Stomach (tissue), 9 donors: ENCODE data around the gene AP1M1. TPM values are rescaled to one million over a fixed set of nuclear protein-coding genes. Genes with fewer than 3 reads are reported as not detected.

Experiments used
- DNase-seq, 2 donors: peaks; one replicate each; pipeline versions ENCODE4 v3.0.0 to v3.0.0-alpha.2; 2013 to 2019
- H3K27ac ChIP-seq, 5 donors: fragments of 200-600 bp in 4 of 5; sonication (generic) in 4 of 5; one replicate each; pipeline ENCODE4 v1.5.1; 2013 to 2019; ENCODE audit warnings: mild to moderate bottlenecking in 1 of 5, moderate library complexity in 1 of 5
- H3K27me3 ChIP-seq, 3 donors: fragments of 200-600 bp; sonication (generic); one replicate each; pipeline ENCODE4 v1.5.1; 2017 to 2019; ENCODE audit warnings: mixed run types in 1 of 3
- H3K36me3 ChIP-seq, 4 donors: fragments of 200-600 bp; sonication (generic); 1 replicate in 3 of 4; 2 replicates in 1 of 4; pipeline ENCODE4 v1.5.1; 2016 to 2019
- H3K4me1 ChIP-seq, 4 donors: fragments of 200-600 bp; sonication (generic); one replicate each; pipeline ENCODE4 v1.5.1; 2016 to 2019
- H3K4me3 ChIP-seq, 4 donors: fragments of 200-600 bp; sonication (generic) in 3 of 4; one replicate each; pipeline ENCODE4 v1.5.1; 2016 to 2019; ENCODE audit warnings: mild to moderate bottlenecking in 1 of 4
- H3K9me3 ChIP-seq, 4 donors: fragments of 200-600 bp; sonication (generic); one replicate each; pipeline ENCODE4 v1.5.1; 2016 to 2019
- EP300 ChIP-seq: sonication (generic); formaldehyde crosslinking; IDR thresholded peaks from one replicate; pipeline ENCODE4 v1.6.1; 2017; ENCODE audit warnings: antibody characterized with exemption
- POLR2A ChIP-seq, 4 donors: fragments of 450-650 bp; IDR thresholded peaks; one replicate each; pipeline ENCODE4 v1.6.1; 2016; ENCODE audit warnings: antibody characterized with exemption in 4 of 4, control low read depth in 2 of 4, mild to moderate bottlenecking in 1 of 4, moderate library complexity in 1 of 4
- POLR2AphosphoS5 ChIP-seq, 3 donors: sonication (generic); formaldehyde crosslinking; IDR thresholded peaks; one replicate each; pipeline ENCODE4 v1.6.1; 2016; ENCODE audit warnings: antibody characterized with exemption in 3 of 3
- WGBS, 5 donors: extraction: QIAGEN DNeasy Blood & Tissue Kit in 3 of 5; methylation state at CpG; one replicate each; pipeline versions ENCODE4 v1.1.5 to v1.1.7; 2013 to 2018; 5-methylcytosine and 5-hydroxymethylcytosine counted together
- intact Hi-C: fragments of 100-400 bp; cut with DNase I; formaldehyde crosslinking; loops from one replicate; pipeline ENCODE4 v1.15.1; 2023; ENCODE audit warnings: low total_unique reads
- polyA plus RNA-seq, 3 donors: library from polyadenylated mRNA; stranded (reverse); fragments of 200-250 nt; gene quantifications; one replicate each; pipeline ENCODE4 v1.2.3, GENCODE V29; 2013
- total RNA-seq, 5 donors: library from RNA; depleted of rRNA; stranded (reverse); fragments of >200 nt; gene quantifications; one replicate each; pipeline versions ENCODE4 v1.1.0 to v1.2.3, GENCODE V29; 2014 to 2016
- TF ChIP-seq, protein P1 (sequence below), 7 experiments: fragments of 450-650 bp in 4 of 7; fragments of 200-600 bp in 3 of 7; sonication (generic) in 3 of 7; IDR thresholded peaks; one replicate each; pipeline ENCODE4 v1.5.1; 2016 to 2019; ENCODE audit warnings: antibody characterized with exemption in 7 of 7, control low read depth in 2 of 7, mild to moderate bottlenecking in 1 of 7
- donor health status: healthy with polysubstance abuse.
- donor health status: Bipolar disorder and iron deficiency.
- donor health status: healthy.

The AP1M1 gene
- total and polyA plus RNA-seq, 8 donors, result 2.0 to 92.4 (median 28.7) TPM

DNA sequence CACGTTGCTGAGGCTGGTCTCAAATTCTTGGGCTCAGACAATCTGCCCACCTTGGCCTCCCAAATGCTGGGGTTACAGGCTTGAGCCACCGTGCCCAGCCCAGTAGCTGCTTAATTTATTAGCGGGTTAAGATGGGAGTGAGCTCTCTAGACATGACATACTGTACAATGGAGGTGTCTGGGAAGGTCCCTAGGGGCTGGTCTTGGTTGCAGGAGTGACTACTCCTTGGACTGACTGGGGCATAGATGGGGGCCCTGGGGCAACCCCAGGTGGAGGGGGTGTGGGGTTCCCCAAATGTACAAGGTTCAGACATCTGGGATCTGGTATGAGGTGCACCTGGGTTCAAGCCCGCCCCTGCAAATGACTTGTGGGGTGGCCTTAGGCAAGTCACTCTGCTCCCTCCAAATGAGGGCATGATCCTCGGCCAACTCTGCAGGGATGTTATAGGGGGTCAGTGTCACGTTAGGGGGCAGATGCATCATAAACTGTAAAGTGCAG, 37.2 kb upstream of the AP1M1 start:
- H3K9me3 ChIP-seq, result no peaks in the 10 kb centered on the region
- intact Hi-C loops, result no loop called here
- H3K4me3 ChIP-seq, result no peak overlapping the region
- H3K27me3 ChIP-seq, result no peaks in the 10 kb centered on the region
- TF ChIP-seq EP300 (no peak), POLR2A (IDR thresholded peaks at IDR 0.05) (no peak), POLR2AphosphoS5 (IDR thresholded peaks at IDR 0.05) (no peak)
- TF ChIP-seq, protein P1, sequence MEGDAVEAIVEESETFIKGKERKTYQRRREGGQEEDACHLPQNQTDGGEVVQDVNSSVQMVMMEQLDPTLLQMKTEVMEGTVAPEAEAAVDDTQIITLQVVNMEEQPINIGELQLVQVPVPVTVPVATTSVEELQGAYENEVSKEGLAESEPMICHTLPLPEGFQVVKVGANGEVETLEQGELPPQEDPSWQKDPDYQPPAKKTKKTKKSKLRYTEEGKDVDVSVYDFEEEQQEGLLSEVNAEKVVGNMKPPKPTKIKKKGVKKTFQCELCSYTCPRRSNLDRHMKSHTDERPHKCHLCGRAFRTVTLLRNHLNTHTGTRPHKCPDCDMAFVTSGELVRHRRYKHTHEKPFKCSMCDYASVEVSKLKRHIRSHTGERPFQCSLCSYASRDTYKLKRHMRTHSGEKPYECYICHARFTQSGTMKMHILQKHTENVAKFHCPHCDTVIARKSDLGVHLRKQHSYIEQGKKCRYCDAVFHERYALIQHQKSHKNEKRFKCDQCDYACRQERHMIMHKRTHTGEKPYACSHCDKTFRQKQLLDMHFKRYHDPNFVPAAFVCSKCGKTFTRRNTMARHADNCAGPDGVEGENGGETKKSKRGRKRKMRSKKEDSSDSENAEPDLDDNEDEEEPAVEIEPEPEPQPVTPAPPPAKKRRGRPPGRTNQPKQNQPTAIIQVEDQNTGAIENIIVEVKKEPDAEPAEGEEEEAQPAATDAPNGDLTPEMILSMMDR (IDR thresholded peaks at IDR 0.05), result no peak
- H3K4me1 ChIP-seq, result no peaks in the 10 kb centered on the region
- DNase-seq, result no peak
- H3K27ac ChIP-seq, result no peak overlapping the region
- peaks cover 0 to 24% (median 23%) of the 10 kb centered on the region in 4 donors for H3K36me3 ChIP-seq
- WGBS, 5 donors, result 63 to 80% (median 68%) methylated on average over 4 to 6 of the region's 6 CpGs

DNA sequence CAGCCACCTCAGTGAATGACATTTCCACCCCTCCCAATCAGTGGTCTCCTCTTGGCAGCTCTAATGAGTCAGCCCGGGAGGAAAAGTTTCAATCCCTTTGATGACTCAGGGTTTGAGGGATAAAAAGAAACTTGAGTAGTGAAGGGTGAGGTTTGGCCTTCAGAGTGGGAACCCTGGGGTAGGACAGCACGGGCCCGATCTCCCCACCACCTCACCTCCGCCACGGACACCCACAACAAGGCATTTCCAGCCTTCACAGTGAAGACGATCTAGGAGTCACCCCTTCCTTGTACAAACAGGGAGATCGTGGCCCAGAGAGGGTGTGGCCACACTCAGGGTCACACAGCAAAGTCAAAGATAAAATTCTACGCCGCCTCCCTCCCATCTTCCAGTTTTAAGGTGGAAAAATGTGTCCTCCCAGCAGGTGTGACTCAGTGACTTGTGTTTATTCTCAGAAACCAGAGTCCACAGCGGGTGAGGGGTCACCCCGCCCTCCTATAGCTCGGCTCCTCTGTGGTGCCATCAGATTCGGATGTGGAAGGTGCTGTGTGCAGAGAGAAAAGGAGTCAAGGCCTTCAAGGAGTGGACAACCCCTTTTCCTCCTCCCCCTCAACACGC, 36.7 kb upstream of the AP1M1 start:
- Histone ChIP-seq H3K9me3 (no peaks in the 10 kb centered on the region), H3K27me3 (no peaks in the 10 kb centered on the region), H3K4me1 (no peaks in the 10 kb centered on the region), H3K4me3 (no peak overlapping the region), H3K36me3 (peaks cover 0 to 18% (median 17%) of the 10 kb centered on the region in 4 donors), H3K27ac (no peak overlapping the region)
- WGBS, 5 donors, result 42 to 54% (median 47%) methylated on average over 14 of the region's 14 CpGs
- intact Hi-C loops, result no loop called here
- DNase-seq, result no peak
- TF ChIP-seq EP300 (no peak), POLR2A (IDR thresholded peaks at IDR 0.05) (no peak), POLR2AphosphoS5 (IDR thresholded peaks at IDR 0.05) (no peak)
- TF ChIP-seq, protein P1 (IDR thresholded peaks at IDR 0.05), result no peak

DNA sequence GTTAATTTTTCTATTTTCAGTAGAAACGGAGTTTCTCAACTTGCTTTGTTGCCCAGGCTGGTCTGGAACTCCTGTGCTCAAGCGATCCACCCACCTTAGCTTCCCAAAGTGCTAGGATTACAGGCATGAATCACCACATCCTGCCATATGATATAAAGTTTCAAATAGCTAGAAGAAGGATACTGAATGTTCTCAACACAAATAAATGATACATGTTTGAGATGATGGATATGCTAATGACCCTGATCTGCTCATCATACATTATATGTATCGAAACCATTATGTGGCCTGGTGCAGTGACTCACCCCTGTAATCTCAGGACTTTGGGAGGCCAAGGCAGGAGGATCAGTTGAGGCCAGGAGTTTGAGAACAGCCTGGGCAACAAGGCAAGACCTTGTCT, 35.9 kb upstream of the AP1M1 start:
- TF ChIP-seq POLR2A (IDR thresholded peaks at IDR 0.05) (no peak), EP300 (no peak)
- Histone ChIP-seq H3K9me3 (no peaks in the 10 kb centered on the region), H3K27me3 (no peaks in the 10 kb centered on the region), H3K4me1 (no peaks in the 10 kb centered on the region), H3K27ac (no peak overlapping the region), H3K36me3 (peaks cover 0 to 10% (median 9%) of the 10 kb centered on the region in 4 donors), H3K4me3 (no peak overlapping the region)
- WGBS, 5 donors, result 66 to 74% (median 70%) methylated on average over 3 of the region's 3 CpGs
- intact Hi-C loops, result no loop called here
- no peak for DNase-seq

DNA sequence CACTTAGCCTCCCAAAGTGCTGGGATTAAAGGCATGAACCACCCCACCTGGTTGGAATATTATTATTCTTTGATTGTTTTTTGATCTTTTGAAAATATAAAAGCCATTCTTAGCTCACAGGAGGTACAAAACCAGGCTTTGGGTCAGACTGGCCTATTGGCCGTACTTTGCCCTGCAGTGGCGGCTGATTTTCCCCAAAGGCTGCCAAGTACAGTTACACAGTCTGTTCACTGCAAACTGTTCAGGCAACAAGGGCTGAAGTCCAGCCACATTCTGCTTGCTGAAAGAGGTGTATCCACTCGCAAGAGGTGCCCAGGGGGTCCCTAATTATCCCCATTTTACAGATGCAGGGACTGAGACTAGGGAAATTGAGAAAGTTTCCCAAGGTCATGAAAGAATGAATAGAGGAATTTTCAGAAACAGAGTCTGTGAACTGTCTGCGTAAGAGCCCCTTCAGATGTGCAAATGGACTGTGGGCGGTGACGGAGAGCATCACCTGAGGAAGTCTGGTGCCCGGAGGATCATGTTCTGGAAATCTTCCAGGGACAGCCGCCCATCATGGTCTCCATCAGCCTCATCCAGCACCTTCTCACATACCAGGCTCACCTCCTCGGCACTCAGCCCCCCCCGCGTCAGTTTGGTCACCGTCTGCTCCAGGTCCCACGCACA, 33.4 kb upstream of the AP1M1 start:
- H3K4me1 ChIP-seq, result no peaks in the 10 kb centered on the region
- DNase-seq, result no peak
- TF ChIP-seq POLR2AphosphoS5 (IDR thresholded peaks at IDR 0.05) (no peak), POLR2A (IDR thresholded peaks at IDR 0.05) (no peak), EP300 (no peak)
- H3K36me3 ChIP-seq, result no peaks in the 10 kb centered on the region
- no peaks in the 10 kb centered on the region for H3K9me3 ChIP-seq
- H3K4me3 ChIP-seq, result no peak overlapping the region
- intact Hi-C loops, result no loop called here
- no peaks in the 10 kb centered on the region for H3K27me3 ChIP-seq
- no peak overlapping the region for H3K27ac ChIP-seq
- WGBS, 5 donors, result 78 to 88% (median 84%) methylated on average over 13 of the region's 13 CpGs

DNA sequence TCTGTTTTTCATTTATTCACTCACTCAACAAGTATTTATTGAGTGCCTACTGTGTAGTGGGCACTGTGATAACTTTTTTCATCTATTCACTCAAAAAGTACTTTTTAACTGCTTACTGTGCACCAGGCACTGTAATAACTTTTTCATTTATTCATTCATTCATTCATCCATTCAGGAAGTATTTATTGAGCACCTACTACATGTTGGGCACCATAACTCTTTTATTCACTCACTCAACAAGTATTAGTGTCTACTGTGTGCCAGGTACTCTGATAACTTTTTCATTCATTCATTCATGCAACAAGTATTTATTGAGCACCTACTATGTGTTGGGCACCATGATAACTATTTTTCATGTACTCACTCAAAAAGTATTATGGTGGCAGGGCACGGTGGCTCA, 31.3 kb upstream of the AP1M1 start:
- TF ChIP-seq EP300 (no peak), POLR2AphosphoS5 (IDR thresholded peaks at IDR 0.05) (no peak), POLR2A (IDR thresholded peaks at IDR 0.05) (no peak)
- TF ChIP-seq, protein P1 (IDR thresholded peaks at IDR 0.05), result no peak
- DNase-seq, result no peak
- H3K4me3 ChIP-seq, result no peak overlapping the region
- H3K27ac ChIP-seq, result no peak overlapping the region
- H3K27me3 ChIP-seq, result no peaks in the 10 kb centered on the region
- 83 to 100% (median 91%) methylated on average over 1 of the region's 1 CpG for WGBS, 5 donors
- H3K9me3 ChIP-seq, result no peaks in the 10 kb centered on the region
- no peaks in the 10 kb centered on the region for H3K4me1 ChIP-seq
- H3K36me3 ChIP-seq, result no peaks in the 10 kb centered on the region
- intact Hi-C loops, result no loop called here
